SK-N-SH treated with all-trans-retinoic acid at 6 μM for 48 hours (cell line): ENCODE results near the gene ELOVL1.
"Not testable (repeated sequence)": the region's sequence is repeated elsewhere in the genome, so short reads cannot be mapped to it uniquely, and the experiment has no call there.

ENCODE experiments used
- ATAC-seq: fragments of 200-7000 bp; cut with Tn5 transposase; 3 replicates; pipeline ENCODE4 v1.9.1; 2020; ENCODE audit warnings: mild to moderate bottlenecking, moderate library complexity
- ARNTL ChIP-seq: fragments of 450-650 bp; formaldehyde crosslinking; IDR thresholded peaks from 2 replicates; pipeline ENCODE4 v1.5.0; 2020; ENCODE audit warnings: low read depth, mild to moderate bottlenecking, moderate library complexity, borderline replicate concordance
- BACH2 ChIP-seq: fragments of 250-450 bp; sonication (Bioruptor Pico); IDR thresholded peaks from 2 replicates; pipeline ENCODE4 v1.9.0; 2021; ENCODE audit warnings: mild to moderate bottlenecking, borderline replicate concordance
- CSDC2 ChIP-seq: fragments of 250-450 bp; sonication (Bioruptor Pico); IDR thresholded peaks from 2 replicates; pipeline ENCODE4 v1.5.0; 2020; ENCODE audit warnings: mild to moderate bottlenecking, moderate library complexity
- ESRRG ChIP-seq: fragments of 250-450 bp; sonication (Bioruptor Pico); IDR thresholded peaks from 2 replicates; pipeline ENCODE4 v1.6.1; 2021; ENCODE audit warnings: mild to moderate bottlenecking
- OSR1 ChIP-seq: fragments of 250-450 bp; sonication (Bioruptor Pico); IDR thresholded peaks from 2 replicates; pipeline ENCODE4 v1.8.0; 2022; ENCODE audit warnings: moderate library complexity, mild to moderate bottlenecking, inconsistent platforms
- PPARA ChIP-seq: fragments of 250-450 bp; sonication (Bioruptor Pico); IDR thresholded peaks from 2 replicates; pipeline ENCODE4 v1.5.0; 2020; ENCODE audit warnings: mild to moderate bottlenecking, borderline replicate concordance
- RARB ChIP-seq: fragments of 250-450 bp; sonication (Bioruptor Pico); IDR thresholded peaks from 2 replicates; pipeline ENCODE4 v1.8.0; 2021; ENCODE audit warnings: mild to moderate bottlenecking, moderate library complexity
- SNAI2 ChIP-seq: fragments of 250-450 bp; sonication (Bioruptor Pico); IDR thresholded peaks from 2 replicates; pipeline ENCODE4 v1.5.0; 2020; ENCODE audit warnings: mild to moderate bottlenecking, moderate library complexity
- TCF4 ChIP-seq: fragments of 250-450 bp; sonication (Bioruptor Pico); IDR thresholded peaks from 2 replicates; pipeline ENCODE4 v1.8.0; 2021; ENCODE audit warnings: mild to moderate bottlenecking, moderate library complexity, borderline replicate concordance
- TOX ChIP-seq: fragments of 250-450 bp; sonication (Bioruptor Pico); IDR thresholded peaks from 2 replicates; pipeline ENCODE4 v1.8.0; 2021; ENCODE audit warnings: mild to moderate bottlenecking, moderate library complexity, borderline replicate concordance
- ZC3H10 ChIP-seq: fragments of 250-450 bp; sonication (Bioruptor Pico); IDR thresholded peaks from 2 replicates; pipeline ENCODE4 v1.5.1; 2021; ENCODE audit warnings: mild to moderate bottlenecking, moderate library complexity
- ZFP3 ChIP-seq: fragments of 250-450 bp; sonication (Bioruptor Pico); IDR thresholded peaks from 2 replicates; pipeline ENCODE4 v1.5.0; 2020; ENCODE audit warnings: mild to moderate bottlenecking, moderate library complexity
- ZNF565 ChIP-seq: fragments of 450-650 bp; formaldehyde crosslinking; conservative IDR thresholded peaks from 2 replicates; pipeline ENCODE4 v1.5.0; 2020; ENCODE audit warnings: low read depth, mild to moderate bottlenecking, moderate library complexity
- ZNF70 ChIP-seq: fragments of 450-650 bp; formaldehyde crosslinking; IDR thresholded peaks from 2 replicates; pipeline ENCODE4 v1.5.0; 2020; ENCODE audit warnings: mild to moderate bottlenecking, moderate library complexity
- ZNF8 ChIP-seq: fragments of 450-650 bp; formaldehyde crosslinking; IDR thresholded peaks from 2 replicates; pipeline ENCODE4 v1.5.0; 2020; ENCODE audit warnings: mild to moderate bottlenecking, moderate library complexity
- TF ChIP-seq, protein P1 (sequence below): fragments of 250-450 bp; sonication (Bioruptor Pico); IDR thresholded peaks from 2 replicates; pipeline ENCODE4 v1.5.0; 2020; ENCODE audit warnings: mild to moderate bottlenecking, moderate library complexity
- TF ChIP-seq, protein P2 (sequence below): fragments of 250-450 bp; sonication (Bioruptor Pico); IDR thresholded peaks from 2 replicates; pipeline ENCODE4 v1.5.1; 2021; ENCODE audit warnings: mild to moderate bottlenecking, moderate library complexity
- TF ChIP-seq, protein P3 (sequence below): fragments of 250-450 bp; sonication (Bioruptor Pico); IDR thresholded peaks from 2 replicates; pipeline ENCODE4 v1.8.0; 2020; ENCODE audit warnings: mild to moderate bottlenecking, moderate library complexity, borderline replicate concordance
- TF ChIP-seq, protein P4 (sequence below): fragments of 250-450 bp; sonication (Bioruptor Pico); IDR thresholded peaks from 2 replicates; pipeline ENCODE4 v1.8.0; 2021; ENCODE audit warnings: low read depth, mild to moderate bottlenecking, moderate library complexity, borderline replicate concordance

The ELOVL1 gene

DNA sequence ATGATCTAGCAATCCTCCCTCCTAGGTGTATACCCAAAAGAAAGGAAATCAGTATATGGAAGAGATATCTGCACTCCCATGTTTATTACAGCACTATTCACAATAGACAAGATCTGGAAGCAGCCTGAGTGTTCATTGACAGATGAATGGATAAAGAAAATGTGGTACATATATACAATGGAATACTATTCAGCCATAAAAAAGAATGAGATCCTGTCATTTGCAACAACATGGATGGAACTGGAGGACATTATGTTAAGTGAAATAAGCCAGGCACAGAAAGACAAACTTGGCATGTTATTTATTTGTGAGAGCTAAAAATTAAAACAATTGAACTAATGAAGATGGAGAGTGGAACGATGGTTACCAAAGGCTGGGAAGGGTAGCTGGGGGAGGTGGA, 45.6 kb upstream of the ELOVL1 start:
- ATAC-seq: not testable (repeated sequence)
- TF ChIP-seq ZNF8 (CRISPR knock-in tag): peak; percentile 92

DNA sequence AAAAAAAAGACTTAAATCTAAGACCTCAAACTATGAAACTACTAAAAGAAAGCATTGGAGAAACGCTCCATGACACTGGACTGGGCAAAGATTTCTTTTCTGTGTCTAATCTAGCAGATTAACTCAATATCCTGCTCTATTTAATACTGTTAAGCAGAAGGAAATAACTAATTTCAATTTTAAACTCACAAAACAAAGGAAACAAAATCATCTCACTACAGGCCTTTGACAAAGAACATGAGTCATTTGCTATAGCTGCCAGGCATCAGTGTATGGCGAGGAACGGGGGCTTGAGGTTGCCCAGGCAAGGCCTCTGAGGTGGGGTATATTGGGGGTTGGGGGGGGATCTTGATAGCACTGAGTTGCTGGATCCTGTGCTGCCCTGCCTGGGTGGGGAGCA, 42.8 kb upstream of the ELOVL1 start:
- no peak for ATAC-seq
- TF ChIP-seq CSDC2 (CRISPR knock-in tag): no peak
- no peak for TF ChIP-seq SNAI2 (CRISPR knock-in tag)
- TF ChIP-seq, protein P1, sequence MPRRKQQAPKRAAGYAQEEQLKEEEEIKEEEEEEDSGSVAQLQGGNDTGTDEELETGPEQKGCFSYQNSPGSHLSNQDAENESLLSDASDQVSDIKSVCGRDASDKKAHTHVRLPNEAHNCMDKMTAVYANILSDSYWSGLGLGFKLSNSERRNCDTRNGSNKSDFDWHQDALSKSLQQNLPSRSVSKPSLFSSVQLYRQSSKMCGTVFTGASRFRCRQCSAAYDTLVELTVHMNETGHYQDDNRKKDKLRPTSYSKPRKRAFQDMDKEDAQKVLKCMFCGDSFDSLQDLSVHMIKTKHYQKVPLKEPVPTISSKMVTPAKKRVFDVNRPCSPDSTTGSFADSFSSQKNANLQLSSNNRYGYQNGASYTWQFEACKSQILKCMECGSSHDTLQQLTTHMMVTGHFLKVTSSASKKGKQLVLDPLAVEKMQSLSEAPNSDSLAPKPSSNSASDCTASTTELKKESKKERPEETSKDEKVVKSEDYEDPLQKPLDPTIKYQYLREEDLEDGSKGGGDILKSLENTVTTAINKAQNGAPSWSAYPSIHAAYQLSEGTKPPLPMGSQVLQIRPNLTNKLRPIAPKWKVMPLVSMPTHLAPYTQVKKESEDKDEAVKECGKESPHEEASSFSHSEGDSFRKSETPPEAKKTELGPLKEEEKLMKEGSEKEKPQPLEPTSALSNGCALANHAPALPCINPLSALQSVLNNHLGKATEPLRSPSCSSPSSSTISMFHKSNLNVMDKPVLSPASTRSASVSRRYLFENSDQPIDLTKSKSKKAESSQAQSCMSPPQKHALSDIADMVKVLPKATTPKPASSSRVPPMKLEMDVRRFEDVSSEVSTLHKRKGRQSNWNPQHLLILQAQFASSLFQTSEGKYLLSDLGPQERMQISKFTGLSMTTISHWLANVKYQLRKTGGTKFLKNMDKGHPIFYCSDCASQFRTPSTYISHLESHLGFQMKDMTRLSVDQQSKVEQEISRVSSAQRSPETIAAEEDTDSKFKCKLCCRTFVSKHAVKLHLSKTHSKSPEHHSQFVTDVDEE (CRISPR knock-in tag): no peak
- no peak for TF ChIP-seq TCF4 (CRISPR knock-in tag)
- no peak for TF ChIP-seq TOX (CRISPR knock-in tag)
- TF ChIP-seq, protein P2, sequence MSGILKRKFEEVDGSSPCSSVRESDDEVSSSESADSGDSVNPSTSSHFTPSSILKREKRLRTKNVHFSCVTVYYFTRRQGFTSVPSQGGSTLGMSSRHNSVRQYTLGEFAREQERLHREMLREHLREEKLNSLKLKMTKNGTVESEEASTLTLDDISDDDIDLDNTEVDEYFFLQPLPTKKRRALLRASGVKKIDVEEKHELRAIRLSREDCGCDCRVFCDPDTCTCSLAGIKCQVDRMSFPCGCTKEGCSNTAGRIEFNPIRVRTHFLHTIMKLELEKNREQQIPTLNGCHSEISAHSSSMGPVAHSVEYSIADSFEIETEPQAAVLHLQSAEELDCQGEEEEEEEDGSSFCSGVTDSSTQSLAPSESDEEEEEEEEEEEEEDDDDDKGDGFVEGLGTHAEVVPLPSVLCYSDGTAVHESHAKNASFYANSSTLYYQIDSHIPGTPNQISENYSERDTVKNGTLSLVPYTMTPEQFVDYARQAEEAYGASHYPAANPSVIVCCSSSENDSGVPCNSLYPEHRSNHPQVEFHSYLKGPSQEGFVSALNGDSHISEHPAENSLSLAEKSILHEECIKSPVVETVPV: no peak
- no peak for TF ChIP-seq ZNF70 (CRISPR knock-in tag)
- TF ChIP-seq, protein P3, sequence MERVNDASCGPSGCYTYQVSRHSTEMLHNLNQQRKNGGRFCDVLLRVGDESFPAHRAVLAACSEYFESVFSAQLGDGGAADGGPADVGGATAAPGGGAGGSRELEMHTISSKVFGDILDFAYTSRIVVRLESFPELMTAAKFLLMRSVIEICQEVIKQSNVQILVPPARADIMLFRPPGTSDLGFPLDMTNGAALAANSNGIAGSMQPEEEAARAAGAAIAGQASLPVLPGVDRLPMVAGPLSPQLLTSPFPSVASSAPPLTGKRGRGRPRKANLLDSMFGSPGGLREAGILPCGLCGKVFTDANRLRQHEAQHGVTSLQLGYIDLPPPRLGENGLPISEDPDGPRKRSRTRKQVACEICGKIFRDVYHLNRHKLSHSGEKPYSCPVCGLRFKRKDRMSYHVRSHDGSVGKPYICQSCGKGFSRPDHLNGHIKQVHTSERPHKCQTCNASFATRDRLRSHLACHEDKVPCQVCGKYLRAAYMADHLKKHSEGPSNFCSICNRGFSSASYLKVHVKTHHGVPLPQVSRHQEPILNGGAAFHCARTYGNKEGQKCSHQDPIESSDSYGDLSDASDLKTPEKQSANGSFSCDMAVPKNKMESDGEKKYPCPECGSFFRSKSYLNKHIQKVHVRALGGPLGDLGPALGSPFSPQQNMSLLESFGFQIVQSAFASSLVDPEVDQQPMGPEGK (CRISPR knock-in tag): no peak
- TF ChIP-seq ZNF8 (CRISPR knock-in tag): no peak
- TF ChIP-seq, protein P4, sequence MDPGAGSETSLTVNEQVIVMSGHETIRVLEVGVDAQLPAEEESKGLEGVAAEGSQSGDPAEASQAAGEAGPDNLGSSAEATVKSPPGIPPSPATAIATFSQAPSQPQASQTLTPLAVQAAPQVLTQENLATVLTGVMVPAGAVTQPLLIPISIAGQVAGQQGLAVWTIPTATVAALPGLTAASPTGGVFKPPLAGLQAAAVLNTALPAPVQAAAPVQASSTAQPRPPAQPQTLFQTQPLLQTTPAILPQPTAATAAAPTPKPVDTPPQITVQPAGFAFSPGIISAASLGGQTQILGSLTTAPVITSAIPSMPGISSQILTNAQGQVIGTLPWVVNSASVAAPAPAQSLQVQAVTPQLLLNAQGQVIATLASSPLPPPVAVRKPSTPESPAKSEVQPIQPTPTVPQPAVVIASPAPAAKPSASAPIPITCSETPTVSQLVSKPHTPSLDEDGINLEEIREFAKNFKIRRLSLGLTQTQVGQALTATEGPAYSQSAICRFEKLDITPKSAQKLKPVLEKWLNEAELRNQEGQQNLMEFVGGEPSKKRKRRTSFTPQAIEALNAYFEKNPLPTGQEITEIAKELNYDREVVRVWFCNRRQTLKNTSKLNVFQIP (CRISPR knock-in tag): no peak
- no peak for TF ChIP-seq PPARA (CRISPR knock-in tag)
- TF ChIP-seq ZNF565 (CRISPR knock-in tag): no peak
- TF ChIP-seq OSR1 (CRISPR knock-in tag): no peak
- no peak for TF ChIP-seq ZC3H10 (CRISPR knock-in tag)
- no peak for TF ChIP-seq ZFP3 (CRISPR knock-in tag)
- TF ChIP-seq BACH2 (CRISPR knock-in tag): no peak
- TF ChIP-seq ESRRG: no peak

DNA sequence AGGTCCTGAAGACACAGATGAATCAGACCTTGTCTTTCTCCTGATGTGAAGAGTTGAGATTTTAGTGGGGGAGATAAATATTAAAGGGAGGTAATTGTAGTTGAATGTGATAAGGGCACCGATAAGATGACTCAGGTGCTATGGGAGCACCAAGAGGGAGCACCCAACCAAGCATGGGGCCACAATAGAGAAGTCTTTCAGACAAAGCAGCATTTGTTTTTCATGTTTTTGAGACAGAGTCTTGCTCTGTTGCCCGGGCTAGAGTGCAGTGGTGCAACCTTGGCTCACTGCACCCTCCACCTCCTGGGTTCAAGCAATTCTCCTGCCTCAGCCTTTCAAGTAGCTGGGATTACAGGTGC, 38.0 kb upstream of the ELOVL1 start:
- no peak for TF ChIP-seq ZFP3 (CRISPR knock-in tag)
- ATAC-seq: no peak

DNA sequence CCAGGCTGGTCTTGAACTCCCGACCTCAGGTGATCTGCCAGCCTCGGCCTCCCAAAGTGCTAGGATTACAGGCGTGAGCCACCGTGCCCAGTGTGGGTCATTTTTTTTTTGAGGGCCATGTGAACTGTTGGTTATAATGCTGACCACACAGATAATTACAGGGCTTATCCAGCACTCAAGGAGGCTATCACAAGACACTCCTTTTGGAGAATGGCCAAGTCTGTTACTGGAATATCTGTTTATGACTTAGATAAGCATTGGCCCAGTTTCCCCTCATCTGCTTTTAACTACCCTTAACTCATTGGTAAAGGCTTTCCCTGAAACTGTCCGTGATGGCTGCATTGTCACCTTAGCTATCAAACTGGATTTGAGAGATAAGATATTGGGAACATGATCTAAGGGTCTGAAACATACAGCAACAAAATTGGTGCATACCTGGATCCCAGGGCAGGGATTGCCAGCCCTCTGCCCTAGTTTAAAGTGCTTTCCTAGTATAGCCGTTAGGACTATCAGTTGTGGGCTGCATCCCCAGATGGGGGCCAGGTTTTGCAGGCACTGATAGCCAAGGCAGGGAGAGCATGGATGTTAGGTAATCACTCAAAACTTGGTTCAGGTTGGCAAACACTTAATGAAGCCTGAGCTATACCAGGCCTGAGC, 37.5 kb upstream of the ELOVL1 start:
- no peak for TF ChIP-seq ZC3H10 (CRISPR knock-in tag)
- ATAC-seq: no peak

DNA sequence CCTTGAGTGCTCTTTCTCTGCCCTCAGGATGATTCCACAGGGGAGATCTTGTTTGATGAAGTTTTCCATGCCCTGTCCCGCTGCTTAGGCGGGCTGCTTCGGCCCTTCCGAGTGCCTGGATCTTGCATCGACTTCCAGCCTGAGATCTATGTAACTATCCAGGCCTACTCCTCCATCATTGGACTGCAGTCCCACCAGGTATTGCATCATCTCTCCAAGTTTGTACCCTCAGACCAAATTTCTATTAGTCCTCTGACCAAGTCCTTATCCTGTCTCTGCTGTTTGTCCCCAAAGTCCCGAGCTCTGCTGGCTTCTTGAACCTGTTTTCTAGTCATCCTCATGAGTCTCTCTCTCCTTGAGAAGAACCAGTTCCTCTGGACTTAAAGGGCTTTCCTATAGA, 36.5 kb upstream of the ELOVL1 start:
- ATAC-seq: no peak
- TF ChIP-seq PPARA (CRISPR knock-in tag): no peak
- no peak for TF ChIP-seq ZC3H10 (CRISPR knock-in tag)
- TF ChIP-seq CSDC2 (CRISPR knock-in tag): no peak
- no peak for TF ChIP-seq OSR1 (CRISPR knock-in tag)
- TF ChIP-seq, protein P1 (CRISPR knock-in tag): no peak
- TF ChIP-seq BACH2 (CRISPR knock-in tag): no peak
- no peak for TF ChIP-seq ZNF565 (CRISPR knock-in tag)
- TF ChIP-seq, protein P2: no peak
- TF ChIP-seq ESRRG: no peak
- no peak for TF ChIP-seq RARB
- no peak for TF ChIP-seq ZNF8 (CRISPR knock-in tag)
- no peak for TF ChIP-seq ARNTL (CRISPR knock-in tag)
- TF ChIP-seq TOX (CRISPR knock-in tag): no peak
- TF ChIP-seq ZNF70 (CRISPR knock-in tag): no peak
- TF ChIP-seq TCF4 (CRISPR knock-in tag): no peak
